ENCODE measurements around the gene MSH5.

Gene MSH5

GRCh38 chr6:31713465-31713864, 26.3 kb upstream of the MSH5 start:
- no peak for DNase-seq (ENCODE audit: low spot score)

- no peak for DNase-seq (ENCODE audit: low spot score)
These were observed 25.7 kb upstream of the MSH5 start for GRCh38 chr6:31713991-31714684.

GRCh38 chr6:31715022-31715958, 24.5 kb upstream of the MSH5 start, which contains the start of gene LY6G6D:
Gene LY6G6D (plus strand): TSS chr6:31715348. CDS start chr6:31715356, 8 bp downstream.
- no peak for DNase-seq (ENCODE audit: low spot score)

GRCh38 chr6:31717499-31718222, 22.1 kb upstream of the MSH5 start:
- no peak for DNase-seq (ENCODE audit: low spot score)

- no peak for DNase-seq (ENCODE audit: low spot score)
These were observed 21.5 kb upstream of the MSH5 start for GRCh38 chr6:31718265-31718664.

GRCh38 chr6:31719001-31719400, 20.8 kb upstream of the MSH5 start:
- no peak for DNase-seq (ENCODE audit: low spot score)

- no peak for DNase-seq (ENCODE audit: low spot score)
These were observed 19.5 kb upstream of the MSH5 start for GRCh38 chr6:31720196-31720770.

GRCh38 chr6:31721351-31722020, 18.3 kb upstream of the MSH5 start, which contains the start of gene LY6G6C:
Gene LY6G6C (minus strand): TSS chr6:31721746. CDS start chr6:31721679, 67 bp downstream.
- DNase-seq (ENCODE audit: low spot score): no peak

GRCh38 chr6:31722173-31722572, 17.6 kb upstream of the MSH5 start:
- no peak for DNase-seq (ENCODE audit: low spot score)

GRCh38 chr6:31723245-31723979, 16.4 kb upstream of the MSH5 start, which contains the start of gene MPIG6B:
Gene MPIG6B (plus strand): TSS chr6:31723373. CDS start chr6:31723384, 11 bp downstream.
- DNase-seq (ENCODE audit: low spot score): no peak

GRCh38 chr6:31723980-31724691, 15.7 kb upstream of the MSH5 start:
- DNase-seq (ENCODE audit: low spot score): no peak

GRCh38 chr6:31725502-31726350, 14.1 kb upstream of the MSH5 start:
- no peak for DNase-seq (ENCODE audit: low spot score)

GRCh38 chr6:31727034-31727716, 12.6 kb upstream of the MSH5 start:
- DNase-seq (ENCODE audit: low spot score): no peak

- no peak for DNase-seq (ENCODE audit: low spot score)
These were observed 11.8 kb upstream of the MSH5 start for GRCh38 chr6:31727717-31728671.

- DNase-seq (ENCODE audit: low spot score): no peak
These were observed 10.9 kb upstream of the MSH5 start, which contains the start of gene DDAH2 for GRCh38 chr6:31728767-31729514. Gene DDAH2 (minus strand): TSS chr6:31729299. CDS start chr6:31729161, 138 bp downstream.

GRCh38 chr6:31729515-31729978, 10.3 kb upstream of the MSH5 start:
- peak; percentile 94 for DNase-seq (ENCODE audit: low spot score)
